ENCODE measurements around the gene ARHGEF17. TPM values are rescaled to one million over a fixed set of nuclear protein-coding genes. Genes with fewer than 3 reads are reported as not detected.

Gene ARHGEF17
- total RNA-seq, 6 experiments from 2014 or later = 4.6 to 7.3 (median 5.4) TPM

GRCh38 chr11:73285721-73286120, 22.4 kb upstream of the ARHGEF17 start:
- H3K9me3 ChIP-seq = no peaks in the 10 kb centered on the region
- DNase-seq (no peak), ATAC-seq (no peak)
- no peak overlapping the region for H3K4me3 ChIP-seq
- H3K36me3 ChIP-seq = no peaks in the 10 kb centered on the region
- TF ChIP-seq POLR2A (IDR thresholded peaks at IDR 0.05) (no peak), CTCF (IDR thresholded peaks at IDR 0.05) (no peak)
- intact Hi-C loops (cut with DNase I) = no loop called here
- H3K27me3 ChIP-seq = no peaks in the 10 kb centered on the region
- peaks cover 0 to 6% (median 3%) of the 10 kb centered on the region in 4 donors for H3K4me1 ChIP-seq
- H3K27ac ChIP-seq = no peak overlapping the region
- WGBS (ENCODE audit: insufficient coverage, low coverage, low lambda C conversion rate, missing lambda C conversion rate) = no CpG with 5 or more reads among the region's 1 CpG

GRCh38 chr11:73286240-73286810, 21.8 kb upstream of the ARHGEF17 start:
- H3K27ac ChIP-seq = no peak overlapping the region
- intact Hi-C loops (cut with DNase I) = no loop called here
- no peak overlapping the region for H3K4me3 ChIP-seq
- no peaks in the 10 kb centered on the region for H3K36me3 ChIP-seq
- 95% methylated on average over 5 of the region's 9 CpGs for WGBS (ENCODE audit: insufficient coverage, low coverage, low lambda C conversion rate, missing lambda C conversion rate)
- H3K4me1 ChIP-seq = peaks cover 0 to 6% (median 3%) of the 10 kb centered on the region in 4 donors
- H3K9me3 ChIP-seq = no peaks in the 10 kb centered on the region
- no peak for ATAC-seq
- TF ChIP-seq POLR2A (IDR thresholded peaks at IDR 0.05) = no peak
- TF ChIP-seq CTCF (IDR thresholded peaks at IDR 0.05) = no peak
- H3K27me3 ChIP-seq = no peaks in the 10 kb centered on the region
- no peak for DNase-seq

- Histone ChIP-seq H3K27me3 (no peaks in the 10 kb centered on the region), H3K36me3 (no peaks in the 10 kb centered on the region), H3K4me3 (no peak overlapping the region), H3K9me3 (no peaks in the 10 kb centered on the region), H3K4me1 (peaks cover 0 to 6% (median 3%) of the 10 kb centered on the region in 4 donors), H3K27ac (no peak overlapping the region)
- ATAC-seq (peak in 1 of 4 donors; percentile 3), DNase-seq (peak in 1 of 3 donors; percentile 38)
- intact Hi-C loops (cut with DNase I) = no loop called here
- no CpG with 5 or more reads among the region's 10 CpGs for WGBS (ENCODE audit: insufficient coverage, low coverage, low lambda C conversion rate, missing lambda C conversion rate)
- TF ChIP-seq CTCF (IDR thresholded peaks at IDR 0.05) (no peak), POLR2A (IDR thresholded peaks at IDR 0.05) (no peak)
These were observed 20.5 kb upstream of the ARHGEF17 start for GRCh38 chr11:73287400-73288101.

GRCh38 chr11:73288192-73288872, 19.7 kb upstream of the ARHGEF17 start:
- peak in 1 of 3 donors; percentile 50 for DNase-seq
- Histone ChIP-seq H3K27ac (peak overlapping the region in 2 of 3 donors; percentile 67 to 80), H3K36me3 (no peaks in the 10 kb centered on the region), H3K4me1 (peaks cover 0 to 6% (median 3%) of the 10 kb centered on the region in 4 donors), H3K27me3 (no peaks in the 10 kb centered on the region), H3K9me3 (no peaks in the 10 kb centered on the region), H3K4me3 (no peak overlapping the region)
- TF ChIP-seq CTCF (IDR thresholded peaks at IDR 0.05) = no peak
- no peak for TF ChIP-seq POLR2A (IDR thresholded peaks at IDR 0.05)
- 38% methylated on average over 1 of the region's 5 CpGs for WGBS (ENCODE audit: insufficient coverage, low coverage, low lambda C conversion rate, missing lambda C conversion rate)
- ATAC-seq = peak in 1 of 4 donors; percentile 5
- intact Hi-C loops (cut with DNase I) = no loop called here

Measured in right lobe of liver (tissue), 6 donors.